Measurements from ENCODE around the gene PTPN13.

PTPN13 gene

GRCh38 chr4:86644892-86645291 lies 50.8 kb downstream of the PTPN13 start:
- TF ChIP-seq REST (IDR thresholded peaks at IDR 0.05; ENCODE audit: insufficient read depth in 1 of 2, low read depth in 2 of 2, low read length in 2 of 2) = no peak
- TF ChIP-seq FOXP2 (optimal IDR thresholded peaks at IDR 0.05; ENCODE audit: borderline replicate concordance, extremely low read depth, extremely low read length, insufficient read depth) = no peak
- TF ChIP-seq POLR2AphosphoS5 (IDR thresholded peaks at IDR 0.05; ENCODE audit: low read depth, low read length) = no peak
- no peak for TF ChIP-seq TAF1 (IDR thresholded peaks at IDR 0.05; ENCODE audit: borderline replicate concordance, insufficient read depth, low read length)
- TF ChIP-seq SIN3A (IDR thresholded peaks at IDR 0.05; ENCODE audit: borderline replicate concordance, insufficient read depth, low read length) = no peak

- no peak for TF ChIP-seq TAF1 (IDR thresholded peaks at IDR 0.05; ENCODE audit: borderline replicate concordance, insufficient read depth, low read length)
- no peak for TF ChIP-seq REST (IDR thresholded peaks at IDR 0.05; ENCODE audit: insufficient read depth in 1 of 2, low read depth in 2 of 2, low read length in 2 of 2)
- no peak for TF ChIP-seq SIN3A (IDR thresholded peaks at IDR 0.05; ENCODE audit: borderline replicate concordance, insufficient read depth, low read length)
- no peak for TF ChIP-seq FOXP2 (optimal IDR thresholded peaks at IDR 0.05; ENCODE audit: borderline replicate concordance, extremely low read depth, extremely low read length, insufficient read depth)
- TF ChIP-seq POLR2AphosphoS5 (IDR thresholded peaks at IDR 0.05; ENCODE audit: low read depth, low read length) = no peak
These were observed 58.3 kb downstream of the PTPN13 start for GRCh38 chr4:86652332-86652932.

- TF ChIP-seq POLR2AphosphoS5 (IDR thresholded peaks at IDR 0.05; ENCODE audit: low read depth, low read length) (no peak), SIN3A (IDR thresholded peaks at IDR 0.05; ENCODE audit: borderline replicate concordance, insufficient read depth, low read length) (no peak), REST (IDR thresholded peaks at IDR 0.05; ENCODE audit: insufficient read depth in 1 of 2, low read depth in 2 of 2, low read length in 2 of 2) (no peak)
These were observed 59.2 kb downstream of the PTPN13 start for GRCh38 chr4:86653237-86653865.

GRCh38 chr4:86657382-86657781 lies 63.3 kb downstream of the PTPN13 start:
- no peak for TF ChIP-seq POLR2AphosphoS5 (IDR thresholded peaks at IDR 0.05; ENCODE audit: low read depth, low read length)
- no peak for TF ChIP-seq TAF1 (IDR thresholded peaks at IDR 0.05; ENCODE audit: borderline replicate concordance, insufficient read depth, low read length)
- TF ChIP-seq REST (IDR thresholded peaks at IDR 0.05; ENCODE audit: insufficient read depth in 1 of 2, low read depth in 2 of 2, low read length in 2 of 2) = no peak
- no peak for TF ChIP-seq FOXP2 (optimal IDR thresholded peaks at IDR 0.05; ENCODE audit: borderline replicate concordance, extremely low read depth, extremely low read length, insufficient read depth)
- no peak for TF ChIP-seq SIN3A (IDR thresholded peaks at IDR 0.05; ENCODE audit: borderline replicate concordance, insufficient read depth, low read length)
